ENCODE data around the gene FRMD8. TPM values are rescaled to one million over a fixed set of nuclear protein-coding genes. Genes with fewer than 3 reads are reported as not detected.
A peak's percentile ranks its signal among the peaks of the same experiment; 100 is the strongest.

FRMD8 gene
- total and polyA plus RNA-seq, 9 of the 15 experiments (the other 6 are each of a cell fraction or from before 2014, with no cell fraction given) = 4.5 to 54.5 (median 15.8) TPM

DNA sequence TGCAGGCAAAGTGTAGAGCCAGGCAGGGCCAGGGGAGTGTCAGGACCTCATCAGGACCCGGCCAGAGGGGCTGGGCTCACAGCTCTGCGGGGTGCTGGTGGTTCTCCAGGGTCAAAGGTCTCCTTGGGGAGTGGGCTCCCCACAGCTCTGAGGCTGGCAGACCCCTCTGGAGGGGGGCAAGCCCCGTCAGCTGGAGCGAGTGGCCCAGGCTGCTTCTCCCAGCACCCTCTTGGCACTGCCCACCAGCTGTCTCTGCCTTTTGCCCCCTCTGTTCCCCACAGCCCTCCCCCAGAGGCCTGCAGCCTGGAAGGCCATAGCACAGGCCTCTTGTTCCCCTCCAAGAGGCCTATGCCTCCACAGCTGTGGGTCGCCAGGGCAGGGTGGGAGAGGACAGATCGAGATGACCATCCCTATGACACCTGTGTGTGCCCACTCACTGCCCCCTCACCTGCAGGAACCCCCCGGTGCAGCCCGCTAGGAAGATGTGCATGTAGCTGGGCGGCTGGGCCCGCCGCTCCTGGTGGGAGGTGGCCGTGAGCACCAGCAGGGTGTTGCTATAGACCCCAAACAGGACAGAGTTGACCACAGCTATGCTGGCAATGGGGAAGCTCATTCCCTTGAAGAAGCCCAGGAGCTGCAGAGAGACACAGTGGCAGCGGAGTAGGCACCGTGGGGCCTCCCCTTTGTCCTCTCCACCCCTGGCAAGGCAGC lies 7.4 kb upstream of the FRMD8 start (continued):
- TF ChIP-seq, protein P1, sequence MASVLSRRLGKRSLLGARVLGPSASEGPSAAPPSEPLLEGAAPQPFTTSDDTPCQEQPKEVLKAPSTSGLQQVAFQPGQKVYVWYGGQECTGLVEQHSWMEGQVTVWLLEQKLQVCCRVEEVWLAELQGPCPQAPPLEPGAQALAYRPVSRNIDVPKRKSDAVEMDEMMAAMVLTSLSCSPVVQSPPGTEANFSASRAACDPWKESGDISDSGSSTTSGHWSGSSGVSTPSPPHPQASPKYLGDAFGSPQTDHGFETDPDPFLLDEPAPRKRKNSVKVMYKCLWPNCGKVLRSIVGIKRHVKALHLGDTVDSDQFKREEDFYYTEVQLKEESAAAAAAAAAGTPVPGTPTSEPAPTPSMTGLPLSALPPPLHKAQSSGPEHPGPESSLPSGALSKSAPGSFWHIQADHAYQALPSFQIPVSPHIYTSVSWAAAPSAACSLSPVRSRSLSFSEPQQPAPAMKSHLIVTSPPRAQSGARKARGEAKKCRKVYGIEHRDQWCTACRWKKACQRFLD (CRISPR knock-in tag; IDR thresholded peaks at IDR 0.05) = no peak
- TF ChIP-seq E2F8 (IDR thresholded peaks at IDR 0.05; ENCODE audit: low read depth, partially characterized antibody) = no peak

GRCh38 chr11:65379698-65380459 lies 6.6 kb upstream of the FRMD8 start:
- no peaks in the 10 kb centered on the region for H3K79me2 ChIP-seq (ENCODE audit: control insufficient read depth, insufficient read depth, low read length)
- in situ Hi-C loops (cut with MboI) (no loop called here), intact Hi-C loops (cut with micrococcal nuclease) (no loop called here)
- H3K4me1 ChIP-seq (replicated peaks in 1 of 2; ENCODE audit: control insufficient read depth in 2 of 2, insufficient read depth in 2 of 2, low read length in 2 of 2) = peaks cover 21 to 74% of the 10 kb centered on the region in 2 experiments
- ChIA-PET POLR2A (interaction anchor here (0.6 to 16.2 kb wide), 7 partner anchors 9 to 123 kb away, joined by 3 to 253 read pairs (median 5); partner anchors contain the start of genes MALAT1 and NEAT1), CTCF (ENCODE audit: low intra/inter-chr PET ratio) (no interaction called here)
- ATAC-seq (no peak), DNase-seq (ENCODE audit: extremely low read depth in 1 of 4, low spot score in 3 of 4) (no peak), FAIRE-seq (no peak)
- no peaks in the 10 kb centered on the region for H3K27me3 ChIP-seq (ENCODE audit: control insufficient read depth in 2 of 2, insufficient read depth in 2 of 2, low read length in 2 of 2)
- H3K9me1 ChIP-seq (ENCODE audit: control insufficient read depth, insufficient read depth, low read length) = no peaks in the 10 kb centered on the region
- 71% methylated on average over 12 of the region's 13 CpGs for WGBS (ENCODE audit: insufficient coverage, low coverage, missing lambda C conversion rate)
- H3K36me3 ChIP-seq (ENCODE audit: control insufficient read depth, insufficient read depth, low read length) = no peaks in the 10 kb centered on the region
- no TSS peak for BruUV-seq (replicated peaks)
- no peak overlapping the region for H3K27ac ChIP-seq (ENCODE audit: extremely low read depth, low read depth, low read length)
- TF ChIP-seq, protein P2, sequence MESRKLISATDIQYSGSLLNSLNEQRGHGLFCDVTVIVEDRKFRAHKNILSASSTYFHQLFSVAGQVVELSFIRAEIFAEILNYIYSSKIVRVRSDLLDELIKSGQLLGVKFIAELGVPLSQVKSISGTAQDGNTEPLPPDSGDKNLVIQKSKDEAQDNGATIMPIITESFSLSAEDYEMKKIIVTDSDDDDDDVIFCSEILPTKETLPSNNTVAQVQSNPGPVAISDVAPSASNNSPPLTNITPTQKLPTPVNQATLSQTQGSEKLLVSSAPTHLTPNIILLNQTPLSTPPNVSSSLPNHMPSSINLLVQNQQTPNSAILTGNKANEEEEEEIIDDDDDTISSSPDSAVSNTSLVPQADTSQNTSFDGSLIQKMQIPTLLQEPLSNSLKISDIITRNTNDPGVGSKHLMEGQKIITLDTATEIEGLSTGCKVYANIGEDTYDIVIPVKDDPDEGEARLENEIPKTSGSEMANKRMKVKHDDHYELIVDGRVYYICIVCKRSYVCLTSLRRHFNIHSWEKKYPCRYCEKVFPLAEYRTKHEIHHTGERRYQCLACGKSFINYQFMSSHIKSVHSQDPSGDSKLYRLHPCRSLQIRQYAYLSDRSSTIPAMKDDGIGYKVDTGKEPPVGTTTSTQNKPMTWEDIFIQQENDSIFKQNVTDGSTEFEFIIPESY (CRISPR knock-in tag; IDR thresholded peaks at IDR 0.05) = peak; percentile 65
- TF ChIP-seq RBFOX2 (IDR thresholded peaks at IDR 0.05; ENCODE audit: low read depth, low read length) (0 out of 2 replicates have a peak, but pooled peaks have one; percentile 8), CBX3 (IDR thresholded peaks at IDR 0.05; ENCODE audit: borderline replicate concordance in 1 of 2, low read length in 2 of 2) (no peak)
- H2AFZ ChIP-seq (ENCODE audit: low read depth, low read length) = no peak overlapping the region
- no peaks in the 10 kb centered on the region; the same call in 1 of the 2 replicates for H4K20me1 ChIP-seq (replicated peaks; ENCODE audit: control insufficient read depth, insufficient read depth, low read length)
- H3K9me3 ChIP-seq (replicated peaks; ENCODE audit: control insufficient read depth, insufficient read depth, low read depth, low read length) = no peaks in the 10 kb centered on the region
- H3K9ac ChIP-seq (ENCODE audit: insufficient read depth in 1 of 2, low read depth in 2 of 2, low read length in 2 of 2) = peak overlapping the region in 1 of 2 experiments; percentile 55; a peak in 1 of 4 replicates
- H3K4me3 ChIP-seq = no peak overlapping the region
- H3K4me2 ChIP-seq (ENCODE audit: insufficient read depth, low read length) = no peak overlapping the region

Measured in K562 (cell line).